PC-9 (cell line): ENCODE data around the gene MACROD2. TPM values are rescaled to one million over a fixed set of nuclear protein-coding genes. Genes with fewer than 3 reads are reported as not detected.

Experiments
- BruUV-seq: library from RNA; stranded (reverse); fragments of 400-500 nt; replicated peaks from 2 replicates; lab custom pipeline; 2021; lab: Mats Ljungman, UMichigan
- CTCF ChIA-PET: fragments of 300-600 bp; sonication (Branson Sonifier 250); formaldehyde crosslinking; loops from one replicate; lab custom pipeline; 2022; ENCODE audit warnings: antibody characterized with exemption; lab: Charles Lee
- POLR2A ChIA-PET: fragments of 300-600 bp; sonication (Branson Sonifier 250); formaldehyde crosslinking; loops from one replicate; lab custom pipeline; 2022; ENCODE audit warnings: antibody characterized with exemption; ENCODE audit not compliant: unreplicated experiment; lab: Charles Lee
- DNase-seq, 2 experiments: peaks; one replicate each; pipeline versions ENCODE4 v3.0.0 to v3.0.0-alpha.2; 2015 to 2022; ENCODE audit warnings: mixed read lengths in 1 of 2
- H2AFZ ChIP-seq: fragments of 200-600 bp; sonication (generic); 2 replicates; pipeline ENCODE4 v1.8.1; 2017; ENCODE audit warnings: antibody characterized with exemption
- H3F3A ChIP-seq: fragments of 200-600 bp; sonication (generic); 2 replicates; pipeline ENCODE4 v1.8.1; 2017; ENCODE audit warnings: antibody characterized with exemption, mild to moderate bottlenecking, low read depth; ENCODE audit not compliant: insufficient read depth
- H3K27ac ChIP-seq: fragments of 200-600 bp; sonication (generic); 2 replicates; pipeline ENCODE4 v1.6.1; 2016; ENCODE audit warnings: mixed run types
- H3K27me3 ChIP-seq: fragments of 200-600 bp; sonication (generic); 2 replicates; pipeline ENCODE4 v1.6.1; 2016; ENCODE audit warnings: low read depth, mixed run types; ENCODE audit not compliant: insufficient read depth
- H3K36me3 ChIP-seq: fragments of 200-600 bp; sonication (generic); 2 replicates; pipeline ENCODE4 v1.6.1; 2016; ENCODE audit warnings: low read depth, mixed run types
- H3K4me1 ChIP-seq: fragments of 200-600 bp; sonication (generic); replicated peaks from 2 replicates; pipeline ENCODE4 v1.6.1; 2016; ENCODE audit warnings: mixed run types; ENCODE audit not compliant: insufficient read depth
- H3K4me2 ChIP-seq: fragments of 200-600 bp; sonication (generic); 2 replicates; pipeline ENCODE4 v1.6.1; 2017; ENCODE audit warnings: mixed run types
- H3K4me3 ChIP-seq: fragments of 200-600 bp; sonication (generic); 2 replicates; pipeline ENCODE4 v1.6.1; 2016; ENCODE audit warnings: mixed run types
- H3K79me2 ChIP-seq: fragments of 200-600 bp; sonication (generic); 2 replicates; pipeline ENCODE4 v1.6.1; 2017; ENCODE audit warnings: low read depth, mixed run types
- H3K9me2 ChIP-seq: fragments of 200-600 bp; sonication (generic); 2 replicates; pipeline ENCODE4 v1.8.1; 2017; ENCODE audit warnings: mild to moderate bottlenecking; ENCODE audit not compliant: insufficient read depth
- H3K9me3 ChIP-seq: fragments of 200-600 bp; sonication (generic); 2 replicates; pipeline ENCODE4 v1.8.1; 2016; ENCODE audit warnings: low read depth; ENCODE audit not compliant: insufficient read depth
- H4K20me1 ChIP-seq: fragments of 200-600 bp; sonication (generic); 2 replicates; pipeline ENCODE4 v1.8.1; 2017; ENCODE audit not compliant: insufficient read depth
- EZH2 ChIP-seq: fragments of 200-600 bp; sonication (generic); IDR thresholded peaks from 2 replicates; pipeline ENCODE4 v1.8.0; 2017; ENCODE audit warnings: antibody characterized with exemption, low read depth
- intact Hi-C: fragments of 100-400 bp; cut with micrococcal nuclease; formaldehyde crosslinking; loops from one replicate; pipeline ENCODE4 v1.10.0; 2022; ENCODE audit not compliant: unreplicated experiment
- total RNA-seq: library from RNA; stranded (reverse); gene quantifications from 2 replicates; pipeline ENCODE4 v1.2.3, GENCODE V29; 2021
- TF ChIP-seq, protein P1 (sequence below): fragments of 200-600 bp; sonication (generic); conservative IDR thresholded peaks from 2 replicates; pipeline ENCODE4 v1.6.1; 2017; ENCODE audit warnings: mixed run types, antibody characterized with exemption, mild to moderate bottlenecking, moderate library complexity

Gene MACROD2
- total RNA-seq, 1 experiment from 2014 or later = 11.4 TPM

DNA sequence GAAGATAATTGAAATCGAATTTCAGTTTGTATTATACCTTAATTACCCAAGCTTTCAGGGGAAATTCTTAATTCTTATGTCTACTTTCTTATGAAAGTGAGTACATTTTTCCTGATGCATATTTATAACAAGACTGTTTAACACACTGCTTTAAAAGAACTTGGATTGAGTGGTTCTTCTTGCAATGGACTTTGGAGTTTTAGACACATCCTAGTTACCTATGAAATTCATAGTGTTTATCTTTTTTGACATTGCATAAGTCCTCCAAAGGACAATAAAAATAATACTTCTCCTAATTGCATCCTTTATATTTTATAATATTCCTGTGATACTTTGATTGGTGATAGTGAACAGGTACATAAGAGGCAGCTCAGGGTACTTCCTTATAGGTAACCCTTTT lies 737.7 kb downstream of the MACROD2 start:
- no peak for DNase-seq
- TF ChIP-seq, protein P1, sequence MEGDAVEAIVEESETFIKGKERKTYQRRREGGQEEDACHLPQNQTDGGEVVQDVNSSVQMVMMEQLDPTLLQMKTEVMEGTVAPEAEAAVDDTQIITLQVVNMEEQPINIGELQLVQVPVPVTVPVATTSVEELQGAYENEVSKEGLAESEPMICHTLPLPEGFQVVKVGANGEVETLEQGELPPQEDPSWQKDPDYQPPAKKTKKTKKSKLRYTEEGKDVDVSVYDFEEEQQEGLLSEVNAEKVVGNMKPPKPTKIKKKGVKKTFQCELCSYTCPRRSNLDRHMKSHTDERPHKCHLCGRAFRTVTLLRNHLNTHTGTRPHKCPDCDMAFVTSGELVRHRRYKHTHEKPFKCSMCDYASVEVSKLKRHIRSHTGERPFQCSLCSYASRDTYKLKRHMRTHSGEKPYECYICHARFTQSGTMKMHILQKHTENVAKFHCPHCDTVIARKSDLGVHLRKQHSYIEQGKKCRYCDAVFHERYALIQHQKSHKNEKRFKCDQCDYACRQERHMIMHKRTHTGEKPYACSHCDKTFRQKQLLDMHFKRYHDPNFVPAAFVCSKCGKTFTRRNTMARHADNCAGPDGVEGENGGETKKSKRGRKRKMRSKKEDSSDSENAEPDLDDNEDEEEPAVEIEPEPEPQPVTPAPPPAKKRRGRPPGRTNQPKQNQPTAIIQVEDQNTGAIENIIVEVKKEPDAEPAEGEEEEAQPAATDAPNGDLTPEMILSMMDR = no peak
- no peak for TF ChIP-seq EZH2
- Histone ChIP-seq H3K79me2 (no peaks in the 10 kb centered on the region), H3K27me3 (no peaks in the 10 kb centered on the region), H3K27ac (no peak overlapping the region), H3K36me3 (no peaks in the 10 kb centered on the region), H4K20me1 (no peaks in the 10 kb centered on the region), H3K4me2 (no peak overlapping the region), H3K9me2 (no peaks in the 10 kb centered on the region), H2AFZ (no peak overlapping the region), H3K9me3 (no peaks in the 10 kb centered on the region), H3K4me1 (no peaks in the 10 kb centered on the region), H3F3A (no peaks in the 10 kb centered on the region), H3K4me3 (no peak overlapping the region)
- ChIA-PET POLR2A (no interaction called here), CTCF (no interaction called here)
- intact Hi-C loops = no loop called here
- BruUV-seq = no TSS peak

DNA sequence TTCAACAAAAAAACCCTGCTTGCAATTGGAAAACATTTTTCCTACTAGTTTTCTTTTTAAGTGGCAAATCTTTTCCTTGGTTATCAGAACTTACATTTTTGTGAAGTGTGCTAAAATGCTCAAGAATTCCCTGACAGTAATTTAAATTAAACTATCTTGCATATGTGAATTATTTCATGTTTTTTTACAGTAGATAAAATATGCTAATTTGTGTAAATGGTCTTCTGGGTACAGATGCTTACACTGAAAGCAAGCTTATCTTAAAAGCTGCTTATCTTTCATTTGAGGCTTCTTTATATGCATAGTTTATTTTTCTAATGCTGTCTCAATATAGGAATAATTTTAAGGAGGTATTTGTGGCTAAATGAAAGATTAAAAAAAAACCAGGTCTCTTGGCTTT lies 745.1 kb downstream of the MACROD2 start:
- TF ChIP-seq, protein P1 = no peak
- TF ChIP-seq EZH2 = no peak
- Histone ChIP-seq H3K4me1 (no peaks in the 10 kb centered on the region), H3K4me2 (no peak overlapping the region), H3K36me3 (no peaks in the 10 kb centered on the region), H3F3A (no peaks in the 10 kb centered on the region), H3K9me3 (no peaks in the 10 kb centered on the region), H3K27ac (no peak overlapping the region), H4K20me1 (no peaks in the 10 kb centered on the region), H3K27me3 (no peaks in the 10 kb centered on the region), H3K4me3 (no peak overlapping the region), H3K9me2 (no peaks in the 10 kb centered on the region), H2AFZ (no peak overlapping the region), H3K79me2 (no peaks in the 10 kb centered on the region)
- no peak for DNase-seq
- intact Hi-C loops = no loop called here
- ChIA-PET CTCF (interaction anchor here (0.6 kb wide), 1 partner anchor 147 kb away, joined by 4 read pairs; no protein-coding TSS in a partner anchor), POLR2A (no interaction called here)
- BruUV-seq = no TSS peak

DNA sequence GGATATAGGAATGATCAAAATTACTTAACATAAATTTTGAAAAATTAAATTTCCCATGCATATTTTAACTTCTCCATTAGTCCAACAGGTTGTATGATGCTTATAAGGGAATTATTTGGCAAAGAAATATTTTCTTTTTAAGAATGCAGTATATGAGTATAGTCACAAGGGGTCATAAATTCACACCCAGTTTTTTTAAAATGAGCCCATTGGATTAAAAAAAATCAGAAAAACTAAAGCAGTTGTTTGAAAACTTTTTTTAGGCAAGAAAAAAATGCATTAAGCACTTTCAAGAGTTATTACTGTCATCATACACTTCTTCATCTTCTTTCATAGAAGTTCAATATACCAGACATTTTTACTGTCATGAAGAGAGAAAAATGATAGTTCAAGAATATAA lies 746.3 kb downstream of the MACROD2 start:
- Histone ChIP-seq H4K20me1 (no peaks in the 10 kb centered on the region), H3K79me2 (no peaks in the 10 kb centered on the region), H3K4me1 (no peaks in the 10 kb centered on the region), H3K9me3 (no peaks in the 10 kb centered on the region), H3F3A (no peaks in the 10 kb centered on the region), H3K9me2 (no peaks in the 10 kb centered on the region), H3K27me3 (no peaks in the 10 kb centered on the region), H3K36me3 (no peaks in the 10 kb centered on the region), H3K4me3 (no peak overlapping the region), H3K27ac (no peak overlapping the region), H2AFZ (no peak overlapping the region), H3K4me2 (no peak overlapping the region)
- ChIA-PET POLR2A (no interaction called here), CTCF (no interaction called here)
- intact Hi-C loops = no loop called here
- BruUV-seq = no TSS peak
- DNase-seq = no peak
- TF ChIP-seq EZH2 = no peak
- TF ChIP-seq, protein P1 = no peak
